NT2/D1 (cell line): ENCODE data around the gene LRRC18.

Experiments
- SUZ12 ChIP-seq: IDR thresholded peaks from 2 replicates; pipeline ENCODE4 v1.6.1; 2011; ENCODE audit not compliant: insufficient read length, insufficient read depth; ENCODE audit errors: extremely low read depth
- YY1 ChIP-seq: IDR thresholded peaks from 2 replicates; pipeline ENCODE4 v1.6.1; 2011; ENCODE audit not compliant: insufficient read length, insufficient read depth
- ZNF274 ChIP-seq: IDR thresholded peaks from 2 replicates; pipeline ENCODE4 v1.6.1; 2011; ENCODE audit warnings: mild to moderate bottlenecking, low read depth, low read length

GRCh38 chr10:48924988-48925387 lies 14.7 kb downstream of the LRRC18 start:
- TF ChIP-seq ZNF274: no peak
- TF ChIP-seq SUZ12: no peak
- no peak for TF ChIP-seq YY1
